GM19240 (cell line): ENCODE results near the gene CLEC17A.
"Not testable (repeated sequence)": the region's sequence is repeated elsewhere in the genome, so short reads cannot be mapped to it uniquely, and the experiment has no call there.

Experiments used
- DNase-seq: peaks from one replicate; pipeline ENCODE4 v3.0.0; 2011; ENCODE audit warnings: low spot score; ENCODE audit not compliant: insufficient read length

CLEC17A gene

GRCh38 chr19:14577885-14578427, 4.9 kb upstream of the CLEC17A start:
- no peak for DNase-seq

- no peak for DNase-seq
Measured at GRCh38 chr19:14580623-14581237, 2.2 kb upstream of the CLEC17A start.

- not testable (repeated sequence) for DNase-seq
Measured at GRCh38 chr19:14584372-14584771, 1.5 kb downstream of the CLEC17A start.

GRCh38 chr19:14585187-14585586, 2.3 kb downstream of the CLEC17A start:
- DNase-seq: not testable (repeated sequence)

GRCh38 chr19:14589433-14589832, 6.5 kb downstream of the CLEC17A start:
- DNase-seq: not testable (repeated sequence)

- no peak for DNase-seq
Measured at GRCh38 chr19:14595558-14595957, 12.7 kb downstream of the CLEC17A start.

- DNase-seq: no peak
Measured at GRCh38 chr19:14599548-14600147, 16.8 kb downstream of the CLEC17A start.

- DNase-seq: peak; percentile 65
Measured at GRCh38 chr19:14603990-14604387, 21.1 kb downstream of the CLEC17A start.

- DNase-seq: no peak
Measured at GRCh38 chr19:14606627-14607026, 23.7 kb downstream of the CLEC17A start.

GRCh38 chr19:14611051-14611450, 28.2 kb downstream of the CLEC17A start:
- DNase-seq: no peak

- not testable (repeated sequence) for DNase-seq
Measured at GRCh38 chr19:14612242-14612641, 29.4 kb downstream of the CLEC17A start.

GRCh38 chr19:14612657-14613056, 29.8 kb downstream of the CLEC17A start:
- DNase-seq: no peak

- not testable (repeated sequence) for DNase-seq
Measured at GRCh38 chr19:14613399-14614098, 30.7 kb downstream of the CLEC17A start.

- no peak for DNase-seq
Measured at GRCh38 chr19:14614099-14614412, 31.2 kb downstream of the CLEC17A start.

GRCh38 chr19:14615623-14616022, 32.7 kb downstream of the CLEC17A start:
- DNase-seq: no peak

- no peak for DNase-seq
Measured at GRCh38 chr19:14616407-14616806, 33.5 kb downstream of the CLEC17A start.

- no peak for DNase-seq
Measured at GRCh38 chr19:14619404-14619803, 36.5 kb downstream of the CLEC17A start.

- DNase-seq: not testable (repeated sequence)
Measured at GRCh38 chr19:14624491-14624890, 41.6 kb downstream of the CLEC17A start.

- DNase-seq: no peak
Measured at GRCh38 chr19:14629557-14629956, 46.7 kb downstream of the CLEC17A start.

GRCh38 chr19:14632286-14632685, 49.4 kb downstream of the CLEC17A start:
- no peak for DNase-seq

- DNase-seq: no peak
Measured at GRCh38 chr19:14639536-14640277, 56.8 kb downstream of the CLEC17A start.

GRCh38 chr19:14648506-14648905, 65.6 kb downstream of the CLEC17A start:
- DNase-seq: no peak
